LHCN-M2 (cell line): ENCODE data around the gene DDHD1. TPM values are rescaled to one million over a fixed set of nuclear protein-coding genes. Genes with fewer than 3 reads are reported as not detected.
A peak's percentile ranks its signal among the peaks of the same experiment; 100 is the strongest.
"Not testable (repeated sequence)": the region's sequence is repeated elsewhere in the genome, so short reads cannot be mapped to it uniquely, and the experiment has no call there.

Experiments
- DNase-seq: peaks from one replicate; pipeline ENCODE4 v3.0.0-alpha.2; 2012; ENCODE audit warnings: low read depth
- total RNA-seq: library from RNA; depleted of rRNA; stranded (reverse); fragments of >200 nt; gene quantifications from 2 replicates; pipeline ENCODE4 v1.2.3, GENCODE V29; 2014

The DDHD1 gene
- total RNA-seq, 1 experiment from 2014 or later, result 13.6 TPM

GRCh38 chr14:53109105-53110041, 43.8 kb downstream of the DDHD1 start:
- DNase-seq, result peak; percentile 47

- DNase-seq, result peak; percentile 20
Observed at GRCh38 chr14:53108292-53109104, 44.6 kb downstream of the DDHD1 start.

- no peak for DNase-seq
Observed at GRCh38 chr14:53106768-53107167, 46.4 kb downstream of the DDHD1 start.

GRCh38 chr14:53103636-53104340, 49.3 kb downstream of the DDHD1 start:
- no peak for DNase-seq

DNA sequence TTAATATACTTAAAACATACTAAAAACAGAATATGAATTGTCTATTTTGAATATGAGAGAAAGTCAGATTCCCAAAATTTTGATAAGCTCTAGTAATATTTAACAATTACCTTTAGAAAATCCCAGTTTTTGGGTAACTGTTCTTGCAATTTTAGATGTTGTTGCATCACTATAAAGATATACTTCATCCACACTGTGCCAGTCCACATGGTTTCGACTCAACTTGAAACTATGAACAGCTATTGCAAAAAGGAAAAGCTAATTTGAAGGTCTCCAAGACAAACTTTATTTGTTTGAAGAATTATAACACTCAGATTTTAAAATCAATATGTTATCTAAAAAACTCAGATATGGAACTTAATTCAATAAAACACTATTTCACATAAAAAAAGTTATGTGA, 59.9 kb downstream of the DDHD1 start:
- DNase-seq, result no peak

- no peak for DNase-seq
Observed at GRCh38 chr14:53090853-53091252, 62.3 kb downstream of the DDHD1 start.

DNA sequence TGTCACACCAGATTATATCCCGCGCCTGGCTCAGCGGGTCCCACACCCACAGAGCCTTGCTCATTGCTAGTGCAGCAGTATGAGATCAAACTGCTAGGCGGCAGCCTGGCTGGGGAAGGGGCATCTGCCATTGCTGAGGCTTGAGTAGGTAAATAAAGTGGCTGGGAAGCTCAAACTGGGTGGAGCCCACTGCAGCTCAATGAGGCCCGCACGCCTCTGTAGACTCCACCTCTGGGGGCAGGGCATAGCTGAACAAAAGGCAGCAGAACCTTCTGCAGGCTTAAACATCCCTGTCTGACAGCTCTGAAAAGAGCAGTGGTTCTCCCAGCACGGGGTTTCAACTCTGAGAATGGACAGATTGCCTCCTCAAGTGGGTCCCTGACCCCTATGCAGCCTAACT, 68.2 kb downstream of the DDHD1 start:
- DNase-seq, result not testable (repeated sequence)

DNA sequence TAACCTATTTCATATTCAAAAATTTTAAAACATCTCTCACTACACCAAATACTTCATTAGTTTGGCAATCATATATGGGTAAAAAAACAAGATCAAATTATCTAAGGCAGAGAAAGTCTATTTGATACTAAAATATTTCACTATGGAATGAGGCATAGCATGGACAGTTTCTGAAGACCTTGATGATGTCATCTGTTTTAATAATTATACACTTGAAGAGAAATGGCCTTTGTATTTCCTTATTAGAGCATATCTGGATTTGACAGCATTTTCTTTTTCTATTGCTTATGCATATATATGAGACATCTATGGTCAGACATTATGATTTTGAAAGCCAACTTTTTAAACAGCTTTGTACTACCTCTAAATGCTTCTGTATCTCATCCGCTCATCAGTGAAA, 88.6 kb downstream of the DDHD1 start:
- no peak for DNase-seq

DNA sequence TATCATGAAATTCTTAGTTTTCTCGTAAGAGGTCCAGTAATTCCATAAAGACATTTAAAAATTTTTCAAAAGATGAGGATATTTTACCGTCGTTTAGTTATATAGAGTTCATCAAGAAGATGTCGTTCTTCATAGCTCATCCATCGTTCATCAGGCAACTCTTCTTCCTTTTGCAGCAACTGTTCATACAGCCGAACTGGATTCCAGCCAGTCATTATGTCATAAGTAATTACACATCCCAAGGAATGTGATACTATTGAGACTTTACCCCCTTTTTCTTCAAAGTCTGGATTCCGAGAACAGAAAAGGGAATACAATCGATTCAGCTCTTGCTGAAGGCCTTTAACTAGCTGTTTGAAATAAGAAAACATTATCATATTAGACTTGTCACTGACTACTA, 90.3 kb downstream of the DDHD1 start:
- DNase-seq, result peak; percentile 80

- no peak for DNase-seq
Observed at GRCh38 chr14:53060046-53060445, 93.1 kb downstream of the DDHD1 start.

- DNase-seq, result peak; percentile 64
Observed at GRCh38 chr14:53055003-53055402, 98.1 kb downstream of the DDHD1 start.

DNA sequence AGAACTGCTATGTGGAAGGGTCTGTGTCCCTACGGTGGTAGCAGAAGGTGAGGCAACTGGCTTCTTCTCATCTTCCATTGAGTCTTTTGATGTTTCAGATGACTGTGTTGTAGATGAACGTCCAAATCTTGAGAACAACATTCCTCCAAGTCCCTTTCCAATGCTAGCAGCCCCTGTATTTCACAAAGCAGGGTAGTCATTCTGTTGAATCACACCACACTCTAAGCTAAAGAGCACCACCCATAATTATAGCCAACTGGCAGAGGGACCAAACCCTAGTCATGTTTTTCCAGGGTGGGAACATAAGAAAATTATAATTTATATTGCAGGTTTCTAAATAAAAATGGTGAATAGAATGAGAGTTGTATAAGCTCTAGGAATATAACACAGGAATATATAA, 98.7 kb downstream of the DDHD1 start:
- DNase-seq, result peak; percentile 67

DNA sequence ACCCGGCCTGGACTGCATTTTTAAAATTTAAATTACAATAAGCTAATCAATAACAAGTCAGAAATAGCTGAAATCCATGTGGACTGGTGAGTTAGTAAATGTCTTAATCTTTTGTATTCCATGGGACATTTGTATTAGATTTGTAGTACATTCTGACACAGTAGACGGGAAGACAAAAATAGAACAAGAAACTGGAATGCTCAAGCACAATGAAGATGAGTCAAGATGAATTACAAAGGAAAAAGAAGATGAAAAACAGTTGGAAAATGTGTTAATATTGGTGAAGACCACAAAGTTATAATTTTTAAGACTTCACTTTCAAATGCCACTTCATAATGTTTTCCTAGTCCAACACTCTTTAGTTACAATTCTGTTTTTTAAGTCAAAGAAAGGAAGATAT, 104.5 kb downstream of the DDHD1 start:
- peak; percentile 56 for DNase-seq

GRCh38 chr14:53047307-53048069, 105.6 kb downstream of the DDHD1 start:
- DNase-seq, result no peak

- DNase-seq, result peak; percentile 54
Observed at GRCh38 chr14:53044486-53044885, 108.6 kb downstream of the DDHD1 start.

- DNase-seq, result no peak
Observed at GRCh38 chr14:53043027-53043581, 110.0 kb downstream of the DDHD1 start.

- DNase-seq, result no peak
Observed at GRCh38 chr14:53042480-53042879, 110.6 kb downstream of the DDHD1 start.

DNA sequence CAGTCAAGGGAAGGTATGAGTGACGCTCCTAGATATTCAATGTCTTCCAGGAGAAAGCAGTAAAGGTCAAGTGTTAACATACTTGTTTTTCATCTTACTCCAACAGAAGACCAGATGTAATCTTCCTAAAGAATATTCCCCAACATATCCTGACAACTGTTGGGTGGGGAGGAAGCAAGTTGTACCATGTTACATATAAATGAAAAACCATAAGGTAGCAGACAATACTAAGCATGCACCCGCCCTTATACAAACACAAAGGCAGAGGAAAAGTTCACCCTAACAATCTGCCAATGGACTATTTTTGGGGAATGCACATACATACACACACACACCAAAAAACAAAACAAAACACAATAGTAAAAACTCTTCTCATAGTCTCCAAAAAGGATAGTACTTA, 112.1 kb downstream of the DDHD1 start:
- no peak for DNase-seq

- DNase-seq, result no peak
Observed at GRCh38 chr14:53038629-53039028, 114.5 kb downstream of the DDHD1 start.

DNA sequence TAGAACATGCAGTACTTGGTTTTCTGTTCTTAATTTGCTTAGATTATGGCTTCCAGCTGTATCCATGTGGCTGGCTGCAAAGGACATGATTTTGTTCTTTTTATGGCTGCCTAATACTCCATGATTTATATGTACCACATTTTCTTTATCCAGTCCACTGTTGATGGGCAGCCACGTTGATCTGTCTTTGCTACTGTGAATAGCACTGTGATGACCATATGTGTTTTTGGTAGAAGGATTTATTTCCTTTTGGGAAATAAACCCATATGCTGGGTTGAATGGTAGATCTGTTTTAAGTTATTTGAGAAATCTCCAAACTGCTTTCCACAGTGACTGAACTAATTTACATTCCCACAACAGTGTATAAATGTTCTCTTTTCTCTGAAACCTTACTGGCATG, 116.1 kb downstream of the DDHD1 start:
- DNase-seq, result no peak
